OCI-LY7 (cell line): ENCODE results near the gene XRCC6. TPM values are rescaled to one million over a fixed set of nuclear protein-coding genes. Genes with fewer than 3 reads are reported as not detected.
A peak's percentile ranks its signal among the peaks of the same experiment; 100 is the strongest.

ENCODE experiments used
- BruUV-seq: library from RNA; stranded (reverse); fragments of 400-500 nt; replicated peaks from 2 replicates; lab custom pipeline; 2021; lab: Mats Ljungman, UMichigan
- CTCF ChIA-PET: fragments of 300-600 bp; sonication (Branson Sonifier 250); formaldehyde crosslinking; loops from one replicate; lab custom pipeline; 2022; ENCODE audit warnings: antibody characterized with exemption; ENCODE audit not compliant: unreplicated experiment; lab: Charles Lee
- POLR2A ChIA-PET: fragments of 300-600 bp; sonication (Branson Sonifier 250); formaldehyde crosslinking; loops from one replicate; lab custom pipeline; 2022; ENCODE audit warnings: antibody characterized with exemption; lab: Charles Lee
- DNase-seq: peaks from one replicate; pipeline ENCODE4 v3.0.0-alpha.2; 2015; ENCODE audit warnings: low spot score
- H2AFZ ChIP-seq: fragments of 200-600 bp; sonication (generic), shearing (Covaris generic); 2 replicates; pipeline ENCODE4 v1.6.1; 2014; ENCODE audit warnings: mild to moderate bottlenecking, antibody characterized with exemption, low read length, moderate library complexity
- H3K27ac ChIP-seq: fragments of 200-600 bp; sonication (generic); 2 replicates; pipeline ENCODE4 v1.5.1; 2014; ENCODE audit warnings: mixed run types, low read depth, mild to moderate bottlenecking, moderate library complexity, low read length, inconsistent platforms; ENCODE audit not compliant: poor library complexity, severe bottlenecking
- H3K36me3 ChIP-seq: fragments of 200-600 bp; sonication (generic); 2 replicates; pipeline ENCODE4 v1.6.1; 2014; ENCODE audit warnings: mild to moderate bottlenecking, antibody characterized with exemption, low read length, moderate library complexity, mixed read lengths; ENCODE audit not compliant: insufficient read depth
- H3K4me1 ChIP-seq: fragments of 200-600 bp; sonication (generic); 2 replicates; pipeline ENCODE4 v1.5.1; 2014; ENCODE audit warnings: mild to moderate bottlenecking, low read length; ENCODE audit not compliant: insufficient read depth, poor library complexity, severe bottlenecking
- H3K4me2 ChIP-seq: fragments of 200-600 bp; sonication (generic); 2 replicates; pipeline ENCODE4 v1.6.1; 2014; ENCODE audit warnings: mild to moderate bottlenecking, low read length
- H3K4me3 ChIP-seq: fragments of 200-600 bp; sonication (generic); 2 replicates; pipeline ENCODE4 v1.5.1; 2014; ENCODE audit warnings: mild to moderate bottlenecking, low read depth, low read length; ENCODE audit not compliant: poor library complexity, severe bottlenecking
- H3K79me2 ChIP-seq: fragments of 200-600 bp; sonication (generic); 2 replicates; pipeline ENCODE4 v1.6.1; 2016; ENCODE audit warnings: low read depth, mild to moderate bottlenecking, low read length, moderate library complexity, mixed read lengths; ENCODE audit not compliant: insufficient read depth
- H3K9me2 ChIP-seq: fragments of 200-600 bp; sonication (generic); 2 replicates; pipeline ENCODE4 v1.6.1; 2016; ENCODE audit warnings: mild to moderate bottlenecking, low read length, mixed read lengths; ENCODE audit not compliant: insufficient read depth
- H3K9me3 ChIP-seq: fragments of 200-600 bp; sonication (generic); 2 replicates; pipeline ENCODE4 v1.6.1; 2014; ENCODE audit warnings: mild to moderate bottlenecking, mixed run types, low read length, mixed read lengths
- H4K20me1 ChIP-seq: fragments of 200-600 bp; sonication (generic); 2 replicates; pipeline ENCODE4 v1.6.1; 2014; ENCODE audit warnings: mild to moderate bottlenecking, antibody characterized with exemption, low read length, moderate library complexity, mixed read lengths; ENCODE audit not compliant: insufficient read depth
- EZH2phosphoT487 ChIP-seq: fragments of 200-600 bp; sonication (generic); IDR thresholded peaks from 2 replicates; pipeline ENCODE4 v1.6.1; 2018; ENCODE audit warnings: low read depth, borderline replicate concordance, mild to moderate bottlenecking, mixed run types, antibody characterized with exemption, low read length, moderate library complexity, mixed read lengths
- intact Hi-C: fragments of 100-400 bp; cut with micrococcal nuclease; formaldehyde crosslinking; loops from one replicate; pipeline ENCODE4 v1.10.0; 2022; ENCODE audit not compliant: unreplicated experiment
- total RNA-seq, 2 experiments: library from RNA; depleted of rRNA in 1 of 2; stranded (reverse); fragments of >200 nt in 1 of 2; shearing (Covaris generic) in 1 of 2; gene quantifications; 2 replicates each; pipeline ENCODE4 v1.2.3, GENCODE V29; 2014 to 2022
- TF ChIP-seq, protein P1 (sequence below): fragments of 200-600 bp; sonication (generic); conservative IDR thresholded peaks from 2 replicates; pipeline ENCODE4 v1.5.1; 2014; ENCODE audit warnings: mild to moderate bottlenecking, antibody characterized with exemption, low read length, moderate library complexity, mixed read lengths

Gene XRCC6
- total RNA-seq, 2 experiments from 2014 or later, result 378 to 426 TPM

DNA sequence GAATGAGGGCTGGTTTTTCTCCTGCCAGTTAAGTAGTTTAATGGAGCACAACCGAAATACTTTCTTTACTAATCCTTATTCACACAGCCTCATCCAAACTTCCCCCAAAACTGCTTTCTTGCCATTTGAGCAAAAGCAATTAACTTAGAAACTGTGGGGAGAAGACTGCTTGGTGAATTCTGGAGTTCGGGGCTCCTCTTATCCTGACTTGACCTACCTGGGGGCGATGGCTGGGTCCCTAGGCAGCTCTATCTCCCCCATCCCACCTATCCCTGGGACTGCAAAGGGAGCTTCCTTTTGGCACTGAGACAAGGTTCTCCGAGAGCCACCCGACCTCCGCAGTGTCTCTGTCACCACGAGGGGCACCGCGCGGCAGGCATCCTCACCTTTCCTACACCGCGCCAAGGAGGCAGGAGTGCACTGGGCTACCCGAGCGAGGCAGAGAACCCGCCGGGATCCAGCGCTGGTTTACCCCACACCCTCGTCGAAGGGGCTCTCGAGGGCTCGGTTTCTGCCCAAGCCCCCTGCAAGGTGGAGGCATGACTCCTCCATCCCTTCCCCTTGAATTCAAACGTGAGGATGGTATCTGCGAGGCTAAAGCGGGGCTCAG is 1.0 kb upstream of the XRCC6 start:
- intact Hi-C loops, result loop anchor here (2.0 to 5.0 kb wide), 2 partner anchors 47 to 75 kb away; partner anchors contain the start of gene POLR3H
- Histone ChIP-seq H3K9me2 (no peaks in the 10 kb centered on the region), H3K4me3 (peak overlapping the region; percentile 78), H3K9me3 (no peaks in the 10 kb centered on the region), H3K4me1 (peaks cover 29% of the 10 kb centered on the region), H3K36me3 (peaks cover 38% of the 10 kb centered on the region), H3K79me2 (peaks cover 87% of the 10 kb centered on the region), H2AFZ (peak overlapping the region; percentile 35), H3K27ac (peak overlapping the region; percentile 67), H4K20me1 (peaks cover 28% of the 10 kb centered on the region), H3K4me2 (peak overlapping the region; percentile 89)
- peak; percentile 67 for DNase-seq
- POLR2A ChIA-PET, result interaction anchor here (0.7 to 2.3 kb wide), 3 partner anchors 23 to 1572 kb away, joined by 3 to 14 read pairs (median 4); partner anchors contain the start of gene PMM1
- TF ChIP-seq, protein P1, sequence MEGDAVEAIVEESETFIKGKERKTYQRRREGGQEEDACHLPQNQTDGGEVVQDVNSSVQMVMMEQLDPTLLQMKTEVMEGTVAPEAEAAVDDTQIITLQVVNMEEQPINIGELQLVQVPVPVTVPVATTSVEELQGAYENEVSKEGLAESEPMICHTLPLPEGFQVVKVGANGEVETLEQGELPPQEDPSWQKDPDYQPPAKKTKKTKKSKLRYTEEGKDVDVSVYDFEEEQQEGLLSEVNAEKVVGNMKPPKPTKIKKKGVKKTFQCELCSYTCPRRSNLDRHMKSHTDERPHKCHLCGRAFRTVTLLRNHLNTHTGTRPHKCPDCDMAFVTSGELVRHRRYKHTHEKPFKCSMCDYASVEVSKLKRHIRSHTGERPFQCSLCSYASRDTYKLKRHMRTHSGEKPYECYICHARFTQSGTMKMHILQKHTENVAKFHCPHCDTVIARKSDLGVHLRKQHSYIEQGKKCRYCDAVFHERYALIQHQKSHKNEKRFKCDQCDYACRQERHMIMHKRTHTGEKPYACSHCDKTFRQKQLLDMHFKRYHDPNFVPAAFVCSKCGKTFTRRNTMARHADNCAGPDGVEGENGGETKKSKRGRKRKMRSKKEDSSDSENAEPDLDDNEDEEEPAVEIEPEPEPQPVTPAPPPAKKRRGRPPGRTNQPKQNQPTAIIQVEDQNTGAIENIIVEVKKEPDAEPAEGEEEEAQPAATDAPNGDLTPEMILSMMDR, result peak; percentile 46; the same call in 1 of the 2 replicates
- no peak for TF ChIP-seq EZH2phosphoT487
- no TSS peak for BruUV-seq
- CTCF ChIA-PET, result no interaction called here

GRCh38 chr22:41620589-41621098 is 451 bp upstream of the XRCC6 start, which contains the start of gene DESI1:
Gene DESI1, minus strand, starts transcription at chr22:41621043. Its CDS starts 204 bp downstream, at chr22:41620839.
- Histone ChIP-seq H4K20me1 (peaks cover 28% of the 10 kb centered on the region), H3K4me1 (peaks cover 29% of the 10 kb centered on the region), H3K27ac (peak within 1 kb of the TSS; percentile 71), H3K9me3 (no peaks in the 10 kb centered on the region), H3K4me2 (peak within 1 kb of the TSS; percentile 89), H3K4me3 (peak within 1 kb of the TSS; percentile 78), H2AFZ (peak within 1 kb of the TSS; percentile 57), H3K9me2 (no peaks in the 10 kb centered on the region), H3K79me2 (peaks cover 88% of the 10 kb centered on the region), H3K36me3 (peaks cover 44% of the 10 kb centered on the region)
- CTCF ChIA-PET, result interaction anchor here (0.5 kb wide), 1 partner anchor 31 kb away, joined by 3 read pairs; the partner anchor contains the start of gene PMM1
- BruUV-seq, result no TSS peak
- DNase-seq, result no peak
- intact Hi-C loops, result loop anchor here (1.0 to 5.0 kb wide), 3 partner anchors 31 to 76 kb away; partner anchors contain the start of genes PMM1 and POLR3H
- POLR2A ChIA-PET, result interaction anchor here (0.5 to 1.3 kb wide), 5 partner anchors 18 to 1571 kb away, joined by 3 to 4 read pairs (median 3); partner anchors contain the start of gene POLDIP3
- no peak for TF ChIP-seq EZH2phosphoT487
- TF ChIP-seq, protein P1, result no peak
